HG02588 (cell line): ENCODE data around the gene FRAS1.
"Not testable (repeated sequence)": the region's sequence is repeated elsewhere in the genome, so short reads cannot be mapped to it uniquely, and the experiment has no call there.

Experiments
- ATAC-seq: cut with Tn5 transposase; IDR thresholded peaks from one replicate; pipeline ENCODE4 v1.9.1; 2021; ENCODE audit warnings: mild to moderate bottlenecking, moderate library complexity; ENCODE audit not compliant: unreplicated experiment

The FRAS1 gene

GRCh38 chr4:78414116-78414515 lies 357.0 kb downstream of the FRAS1 start:
- no peak for ATAC-seq

DNA sequence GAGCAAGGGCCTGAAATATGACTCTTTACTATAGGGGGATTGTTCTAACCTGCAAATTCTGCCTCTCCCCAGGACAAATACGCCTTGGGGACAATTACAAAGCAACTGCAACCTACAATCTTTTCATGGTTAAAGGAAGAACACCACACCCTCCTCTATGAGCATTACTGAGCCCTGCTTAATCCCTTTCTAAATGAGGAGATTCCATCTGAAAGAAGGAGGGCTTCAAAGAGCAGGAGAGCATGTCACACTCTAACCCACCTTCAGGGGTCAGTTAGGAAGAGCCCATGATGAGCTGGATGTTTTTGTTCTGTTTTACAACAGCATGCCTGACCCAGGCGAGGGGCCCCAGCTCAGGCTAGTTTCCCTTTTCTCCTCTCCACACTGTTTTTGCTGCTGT lies 360.5 kb downstream of the FRAS1 start:
- ATAC-seq = no peak

- no peak for ATAC-seq
These were observed 361.3 kb downstream of the FRAS1 start for GRCh38 chr4:78418406-78418805.

DNA sequence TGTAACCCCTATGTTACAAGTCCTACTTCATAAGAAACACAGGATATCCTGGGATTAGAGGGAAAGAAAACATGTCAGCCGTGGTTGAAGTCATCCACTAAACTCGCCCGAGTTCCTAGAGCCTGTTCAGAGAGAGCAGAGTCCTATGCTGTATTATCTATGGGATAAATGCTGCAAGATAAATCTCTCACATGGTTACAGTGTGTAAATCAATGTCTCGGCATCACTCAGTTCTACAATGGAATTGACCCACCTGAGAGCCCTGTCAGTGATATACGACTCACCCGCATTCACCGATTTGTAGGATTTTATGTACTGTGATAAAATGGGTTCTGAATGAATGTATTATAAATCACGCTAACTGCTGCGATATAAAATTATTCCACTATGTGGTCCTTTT lies 366.7 kb downstream of the FRAS1 start:
- no peak for ATAC-seq

DNA sequence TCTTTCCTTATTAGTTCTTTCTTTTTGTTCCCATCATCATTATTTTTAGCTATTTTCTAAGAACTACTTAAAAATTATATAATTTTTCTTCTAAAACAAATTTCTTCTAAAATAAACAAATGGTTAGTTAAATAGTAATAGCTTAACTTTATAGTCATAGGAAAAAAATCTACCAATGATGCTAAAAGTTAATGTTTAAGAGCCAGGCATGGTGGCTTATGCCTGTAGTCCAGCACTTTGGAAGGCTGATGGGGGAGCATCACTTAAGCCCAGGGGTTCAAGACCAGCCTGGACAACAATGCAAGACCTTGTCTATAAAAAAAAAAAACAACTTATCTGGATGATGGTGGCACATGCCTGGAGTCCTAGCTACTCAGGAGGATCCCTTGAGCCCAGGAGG lies 367.3 kb downstream of the FRAS1 start:
- ATAC-seq = no peak

DNA sequence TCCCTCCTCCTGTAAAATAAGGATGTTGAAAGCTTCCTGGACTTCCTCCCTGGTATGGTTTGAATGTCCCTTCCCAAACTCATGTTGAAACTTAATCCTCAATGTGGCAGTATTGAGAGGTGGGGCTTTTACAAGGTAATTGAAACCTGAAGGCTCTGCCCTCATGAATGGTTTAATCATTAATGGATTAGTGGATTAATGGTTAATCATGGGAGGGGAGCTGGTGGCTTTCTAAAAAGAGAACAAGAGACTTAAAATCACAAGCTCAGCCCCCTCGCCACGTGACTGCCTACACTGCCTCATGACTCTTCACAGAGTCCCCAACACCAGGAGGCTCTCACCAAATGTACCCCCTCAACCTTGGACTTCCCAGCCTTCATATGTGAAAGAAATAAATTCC lies 369.8 kb downstream of the FRAS1 start:
- no peak for ATAC-seq

DNA sequence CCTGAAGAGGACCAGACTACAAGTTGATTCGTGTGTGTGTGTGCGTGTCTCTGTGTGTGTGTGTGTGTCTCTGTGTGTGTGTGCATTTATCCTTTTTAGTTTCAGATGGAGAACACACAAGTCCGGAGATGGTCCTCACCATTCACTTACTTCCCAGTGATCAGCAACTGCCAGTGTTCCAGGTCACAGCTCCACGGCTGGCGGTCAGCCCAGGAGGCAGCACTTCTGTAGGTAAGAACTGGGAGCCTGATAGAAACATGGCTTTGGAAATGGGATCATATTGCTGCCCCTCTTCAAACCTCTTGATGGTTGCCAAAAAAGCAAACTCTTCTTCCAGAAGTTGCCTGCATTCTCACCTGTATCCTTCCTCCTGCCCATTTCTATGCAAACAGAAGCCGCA lies 371.9 kb downstream of the FRAS1 start:
- no peak for ATAC-seq

- ATAC-seq = no peak
These were observed 375.8 kb downstream of the FRAS1 start for GRCh38 chr4:78432896-78433295.

DNA sequence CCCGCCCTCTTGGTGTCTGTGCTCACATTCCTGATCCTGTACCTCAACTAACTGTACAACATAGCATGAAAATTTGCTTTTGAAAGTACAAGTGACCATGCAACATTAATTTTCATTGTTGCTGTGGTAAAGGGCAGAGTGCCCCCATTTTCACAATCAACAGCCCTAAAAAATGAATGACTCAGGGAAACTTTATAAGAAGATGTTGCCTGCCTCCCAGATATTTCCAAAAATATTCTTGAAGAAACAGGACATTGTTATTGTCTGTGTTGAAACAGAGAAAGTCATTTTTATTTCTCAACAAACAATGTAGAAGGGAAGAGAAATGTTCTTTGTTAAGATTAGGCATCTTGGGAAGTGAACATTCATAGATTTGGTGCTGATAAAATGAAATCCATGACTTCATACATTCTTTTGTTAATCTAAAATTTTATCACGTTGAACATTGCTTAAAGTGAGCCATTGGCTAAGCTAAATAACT lies 380.5 kb downstream of the FRAS1 start:
- ATAC-seq = no peak

- ATAC-seq = no peak
These were observed 382.2 kb downstream of the FRAS1 start for GRCh38 chr4:78439328-78439727.

GRCh38 chr4:78441756-78442155 lies 384.6 kb downstream of the FRAS1 start:
- ATAC-seq = no peak

DNA sequence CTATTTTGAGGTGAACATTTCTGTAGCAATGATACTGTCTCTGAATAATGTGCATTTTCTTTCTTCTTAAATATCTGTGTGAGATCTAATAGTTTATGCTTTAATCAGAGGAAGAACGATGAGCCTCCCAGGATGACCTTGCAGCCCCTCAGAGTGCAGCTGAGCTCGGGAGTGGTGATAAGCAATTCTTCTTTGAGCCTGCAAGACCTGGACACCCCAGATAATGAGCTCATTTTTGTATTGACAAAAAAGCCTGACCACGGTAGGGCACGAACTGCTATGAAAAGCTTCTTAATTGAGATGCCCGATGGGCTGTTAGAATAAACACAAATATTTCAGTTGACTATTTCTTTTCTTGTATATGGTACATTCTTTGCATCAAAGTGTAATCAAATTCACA lies 389.5 kb downstream of the FRAS1 start:
- ATAC-seq = no peak

DNA sequence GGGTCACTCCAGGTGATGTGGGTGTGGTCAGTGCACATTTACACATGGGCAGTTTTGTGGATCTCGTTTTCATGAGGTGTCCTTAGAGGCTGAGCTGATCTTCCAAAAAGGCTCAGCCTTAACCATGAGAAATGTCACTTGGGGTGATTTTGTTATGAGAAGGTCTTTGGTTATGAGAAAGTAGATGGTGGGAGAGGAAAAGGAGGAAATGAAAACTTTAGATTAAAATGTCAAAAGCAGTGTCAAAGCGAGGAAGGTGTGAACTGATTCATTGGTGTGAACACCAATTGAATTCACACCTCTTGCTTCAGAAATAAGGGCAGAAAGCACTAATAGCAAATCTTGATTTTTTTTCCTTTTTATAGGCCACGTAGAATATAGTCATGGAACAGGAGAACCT lies 394.3 kb downstream of the FRAS1 start:
- no peak for ATAC-seq

- ATAC-seq = no peak
These were observed 396.9 kb downstream of the FRAS1 start for GRCh38 chr4:78454016-78454415.

GRCh38 chr4:78457751-78458150 lies 400.6 kb downstream of the FRAS1 start:
- no peak for ATAC-seq

- no peak for ATAC-seq
These were observed 402.2 kb downstream of the FRAS1 start for GRCh38 chr4:78459327-78459726.

DNA sequence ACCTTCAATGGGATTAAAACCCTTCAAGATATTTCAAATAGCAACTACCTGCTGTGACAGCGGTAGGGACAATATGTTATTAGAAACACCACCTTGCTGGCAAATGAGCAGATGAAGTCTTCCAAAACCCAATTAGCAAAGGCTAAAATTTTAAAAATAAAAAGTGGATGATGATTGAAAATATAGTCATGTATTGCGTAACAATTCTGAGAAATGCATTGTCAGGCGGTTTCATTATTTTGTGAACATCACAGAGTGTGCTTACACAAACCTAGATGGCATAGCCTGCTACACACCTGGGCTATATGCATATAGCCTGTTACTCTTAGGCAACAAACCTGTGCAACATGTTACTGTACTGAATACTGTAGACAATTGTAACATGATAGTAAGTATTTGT lies 403.2 kb downstream of the FRAS1 start:
- ATAC-seq = no peak

DNA sequence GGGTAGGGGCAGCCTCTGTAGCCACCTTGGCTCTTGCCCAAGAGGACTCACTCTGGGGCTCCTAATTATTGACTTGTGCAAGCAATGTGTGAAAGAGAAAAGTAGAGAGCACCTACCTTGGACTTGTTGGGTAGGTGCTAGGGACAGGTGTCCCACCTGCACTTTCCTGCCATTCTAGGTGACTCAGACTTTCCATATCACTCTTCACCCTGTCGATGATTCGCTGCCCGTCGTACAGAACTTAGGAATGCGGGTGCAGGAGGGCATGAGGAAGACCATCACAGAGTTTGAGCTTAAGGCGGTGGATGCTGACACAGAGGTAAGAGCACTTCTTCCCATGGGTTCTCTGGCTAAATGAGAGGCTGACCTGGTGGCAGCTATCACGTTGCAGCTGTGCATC lies 407.1 kb downstream of the FRAS1 start:
- ATAC-seq = no peak

- ATAC-seq = not testable (repeated sequence)
These were observed 410.1 kb downstream of the FRAS1 start for GRCh38 chr4:78467223-78467622.

GRCh38 chr4:78468272-78468671 lies 411.1 kb downstream of the FRAS1 start:
- no peak for ATAC-seq

- ATAC-seq = no peak
These were observed 419.1 kb downstream of the FRAS1 start for GRCh38 chr4:78476108-78476704.

- ATAC-seq = no peak
These were observed 420.2 kb downstream of the FRAS1 start for GRCh38 chr4:78477276-78477675.

DNA sequence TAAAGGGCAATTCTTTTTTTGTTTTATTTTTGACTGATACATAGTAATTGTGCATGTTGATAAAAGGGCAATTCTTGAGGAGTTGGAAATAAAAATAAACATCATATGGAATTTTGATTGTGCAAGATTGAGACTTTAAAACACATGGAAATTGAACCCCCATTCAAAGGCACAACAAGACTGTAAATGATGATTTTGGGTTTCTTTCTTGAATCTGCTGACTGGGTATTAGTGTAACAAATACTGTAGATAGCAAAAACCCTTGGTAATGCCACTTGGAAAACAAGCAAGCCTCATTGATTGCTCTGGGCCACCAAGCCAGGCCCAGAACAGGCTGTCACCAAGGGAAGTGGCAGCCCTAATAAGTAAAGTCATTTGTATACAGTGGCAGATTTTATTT lies 421.4 kb downstream of the FRAS1 start:
- no peak for ATAC-seq
